Measurements from ENCODE around the gene MMP24.
"Not testable (repeated sequence)": the region's sequence is repeated elsewhere in the genome, so short reads cannot be mapped to it uniquely, and the experiment has no call there.

The MMP24 gene

GRCh38 chr20:35246723-35247122 is 20.2 kb downstream of the MMP24 start:
- TF ChIP-seq, protein P1, sequence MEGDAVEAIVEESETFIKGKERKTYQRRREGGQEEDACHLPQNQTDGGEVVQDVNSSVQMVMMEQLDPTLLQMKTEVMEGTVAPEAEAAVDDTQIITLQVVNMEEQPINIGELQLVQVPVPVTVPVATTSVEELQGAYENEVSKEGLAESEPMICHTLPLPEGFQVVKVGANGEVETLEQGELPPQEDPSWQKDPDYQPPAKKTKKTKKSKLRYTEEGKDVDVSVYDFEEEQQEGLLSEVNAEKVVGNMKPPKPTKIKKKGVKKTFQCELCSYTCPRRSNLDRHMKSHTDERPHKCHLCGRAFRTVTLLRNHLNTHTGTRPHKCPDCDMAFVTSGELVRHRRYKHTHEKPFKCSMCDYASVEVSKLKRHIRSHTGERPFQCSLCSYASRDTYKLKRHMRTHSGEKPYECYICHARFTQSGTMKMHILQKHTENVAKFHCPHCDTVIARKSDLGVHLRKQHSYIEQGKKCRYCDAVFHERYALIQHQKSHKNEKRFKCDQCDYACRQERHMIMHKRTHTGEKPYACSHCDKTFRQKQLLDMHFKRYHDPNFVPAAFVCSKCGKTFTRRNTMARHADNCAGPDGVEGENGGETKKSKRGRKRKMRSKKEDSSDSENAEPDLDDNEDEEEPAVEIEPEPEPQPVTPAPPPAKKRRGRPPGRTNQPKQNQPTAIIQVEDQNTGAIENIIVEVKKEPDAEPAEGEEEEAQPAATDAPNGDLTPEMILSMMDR (IDR thresholded peaks at IDR 0.05; ENCODE audit: low read depth, low read length): no peak
- no peak overlapping the region for H3K4me3 ChIP-seq (ENCODE audit: low read depth, low read length)
- in situ Hi-C loops (cut with HindIII; ENCODE audit: low sequenced_read_pairs): no loop called here
- no peak for DNase-seq (ENCODE audit: low read depth, low spot score)

- no peak for DNase-seq (ENCODE audit: low read depth, low spot score)
- in situ Hi-C loops (cut with HindIII; ENCODE audit: low sequenced_read_pairs): no loop called here
- TF ChIP-seq, protein P1 (IDR thresholded peaks at IDR 0.05; ENCODE audit: low read depth, low read length): no peak
Measured at GRCh38 chr20:35248641-35249475, 22.4 kb downstream of the MMP24 start.

GRCh38 chr20:35251613-35251940 is 25.1 kb downstream of the MMP24 start:
- no peak for DNase-seq (ENCODE audit: low read depth, low spot score)
- in situ Hi-C loops (cut with HindIII; ENCODE audit: low sequenced_read_pairs): no loop called here
- no peak overlapping the region for H3K4me3 ChIP-seq (ENCODE audit: low read depth, low read length)
- TF ChIP-seq, protein P1 (IDR thresholded peaks at IDR 0.05; ENCODE audit: low read depth, low read length): no peak

More at GRCh38 chr20:35248641-35249475, 22.4 kb downstream of the MMP24 start:
- H3K4me3 ChIP-seq (ENCODE audit: low read depth, low read length): no peak overlapping the region

DNA sequence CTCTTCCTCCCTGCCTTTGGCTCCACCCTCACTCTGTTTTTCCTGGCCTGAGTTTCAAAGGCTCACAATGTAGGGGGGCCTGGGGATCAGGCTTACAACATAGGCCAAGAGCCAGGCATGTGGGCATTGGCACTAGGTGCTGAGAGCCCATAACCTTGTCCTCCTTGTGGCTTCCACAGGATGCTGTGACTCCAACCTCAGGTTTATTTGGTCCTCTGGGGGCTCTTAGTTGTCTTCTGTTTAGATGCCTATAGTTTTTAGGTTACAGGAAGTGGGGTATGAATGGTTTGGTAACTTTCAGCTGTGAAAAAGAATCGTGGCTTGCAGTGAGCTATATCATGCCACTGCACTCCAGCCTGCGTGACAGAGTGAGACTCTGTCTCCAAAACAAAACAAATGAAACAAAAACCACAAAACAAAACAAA is 25.6 kb downstream of the MMP24 start:
- no peak for DNase-seq (ENCODE audit: low read depth, low spot score)
- TF ChIP-seq, protein P1 (IDR thresholded peaks at IDR 0.05; ENCODE audit: low read depth, low read length): no peak
- in situ Hi-C loops (cut with HindIII; ENCODE audit: low sequenced_read_pairs): no loop called here
- H3K4me3 ChIP-seq (ENCODE audit: low read depth, low read length): no peak overlapping the region

GRCh38 chr20:35252598-35252997 is 26.1 kb downstream of the MMP24 start:
- in situ Hi-C loops (cut with HindIII; ENCODE audit: low sequenced_read_pairs); DNase-seq (ENCODE audit: low read depth, low spot score); H3K4me3 ChIP-seq (ENCODE audit: low read depth, low read length): not testable (repeated sequence)

DNA sequence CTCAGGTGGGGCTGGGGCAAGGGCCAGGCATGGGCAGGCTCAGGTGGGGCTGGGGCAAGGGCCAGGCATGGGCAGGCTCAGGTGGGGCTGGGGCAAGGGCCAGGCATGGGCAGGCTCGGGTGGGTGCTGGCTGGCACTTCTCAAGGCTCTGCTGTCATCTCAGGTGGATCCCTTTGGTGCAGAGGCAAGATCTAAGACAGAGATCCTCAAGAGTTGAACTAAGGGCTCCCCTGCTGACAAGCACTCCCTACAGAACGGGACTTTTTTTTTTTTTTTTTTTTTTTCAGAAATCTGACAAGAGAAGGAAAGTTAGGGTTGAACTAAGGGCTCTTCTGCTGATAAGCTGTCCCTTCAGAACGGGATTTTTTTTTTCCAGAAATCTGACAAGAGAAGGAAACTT is 26.5 kb downstream of the MMP24 start:
- TF ChIP-seq, protein P1 (IDR thresholded peaks at IDR 0.05; ENCODE audit: low read depth, low read length): no peak
- no peak overlapping the region for H3K4me3 ChIP-seq (ENCODE audit: low read depth, low read length)
- in situ Hi-C loops (cut with HindIII; ENCODE audit: low sequenced_read_pairs): no loop called here
- DNase-seq (ENCODE audit: low read depth, low spot score): no peak

DNA sequence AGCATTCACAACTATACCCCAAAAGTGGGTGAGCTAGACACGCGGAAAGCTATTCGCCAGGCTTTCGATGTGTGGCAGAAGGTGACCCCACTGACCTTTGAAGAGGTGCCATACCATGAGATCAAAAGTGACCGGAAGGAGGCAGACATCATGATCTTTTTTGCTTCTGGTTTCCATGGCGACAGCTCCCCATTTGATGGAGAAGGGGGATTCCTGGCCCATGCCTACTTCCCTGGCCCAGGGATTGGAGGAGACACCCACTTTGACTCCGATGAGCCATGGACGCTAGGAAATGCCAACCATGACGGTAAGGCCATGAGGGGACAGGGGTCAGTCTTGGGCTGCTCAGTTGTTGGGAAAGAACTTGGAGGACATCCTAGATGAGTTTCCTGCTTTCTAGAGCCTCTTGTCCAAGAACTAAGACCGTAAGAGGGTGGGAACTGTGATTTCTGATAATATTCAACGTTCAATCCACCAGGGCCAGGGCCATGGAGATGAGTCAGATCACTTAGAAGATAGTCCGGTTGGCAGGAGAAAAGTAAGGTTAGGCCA is 28.0 kb downstream of the MMP24 start:
- H3K4me3 ChIP-seq (ENCODE audit: low read depth, low read length): no peak overlapping the region
- DNase-seq (ENCODE audit: low read depth, low spot score): no peak
- in situ Hi-C loops (cut with HindIII; ENCODE audit: low sequenced_read_pairs): no loop called here
- TF ChIP-seq, protein P1 (IDR thresholded peaks at IDR 0.05; ENCODE audit: low read depth, low read length): no peak

Measured in astrocyte of the spinal cord (primary cell).